ENCODE data around the gene MYBPC2. TPM values are rescaled to one million over a fixed set of nuclear protein-coding genes. Genes with fewer than 3 reads are reported as not detected.

MYBPC2 gene
- polyA plus RNA-seq, 1 of the 3 experiments (the other 2 are of a cell fraction), result not detected

DNA sequence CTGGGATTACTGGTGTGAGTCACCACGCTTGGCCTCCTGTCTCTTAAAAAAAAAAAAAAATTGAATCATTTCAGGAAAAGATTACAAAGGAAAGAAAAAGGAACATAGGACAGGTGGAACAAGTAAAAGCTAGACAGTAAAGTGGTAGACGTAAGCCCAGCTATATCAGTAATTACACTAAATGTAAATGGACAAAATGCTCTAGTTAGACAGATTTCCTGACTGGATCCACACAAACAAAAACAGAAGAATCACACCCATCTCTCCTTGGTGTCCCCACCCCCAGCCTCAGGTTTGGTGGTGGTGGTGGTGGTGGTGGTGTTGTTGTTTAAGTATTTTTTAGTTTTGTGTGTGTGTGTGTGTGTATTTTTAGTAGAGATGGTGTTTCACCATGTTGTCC lies 20.3 kb upstream of the MYBPC2 start:
- TF ChIP-seq RAD21 (IDR thresholded peaks at IDR 0.05; ENCODE audit: low read length) (no peak), SMC3 (IDR thresholded peaks at IDR 0.05; ENCODE audit: low read depth, low read length) (no peak)
- Histone ChIP-seq H2AFZ (ENCODE audit: low read depth) (no peak overlapping the region), H3K9me3 (no peaks in the 10 kb centered on the region), H3K27me3 (ENCODE audit: insufficient read depth) (no peaks in the 10 kb centered on the region), H3K9ac (no peak overlapping the region), H3K9me2 (no peaks in the 10 kb centered on the region), H3K4me3 (ENCODE audit: low read depth in 2 of 2, low read length in 1 of 2) (no peak overlapping the region), H3K4me1 (ENCODE audit: control insufficient read depth in 1 of 2, insufficient read depth in 2 of 2, low read depth in 1 of 2, low read length in 1 of 2) (no peaks in the 10 kb centered on the region; a peak in 1 of 4 replicates), H3K36me3 (replicated peaks in 1 of 2; ENCODE audit: control insufficient read depth in 1 of 2, insufficient read depth in 2 of 2, low read length in 1 of 2) (no peaks in the 10 kb centered on the region), H3K27ac (ENCODE audit: low read depth in 2 of 2, low read length in 1 of 2) (no peak overlapping the region), H3K4me2 (no peak overlapping the region), H3F3A (replicated peaks; ENCODE audit: insufficient read depth) (no peaks in the 10 kb centered on the region), H3K79me2 (ENCODE audit: insufficient read depth) (no peaks in the 10 kb centered on the region), H4K20me1 (ENCODE audit: insufficient read depth) (no peaks in the 10 kb centered on the region)
- WGBS (ENCODE audit: low lambda C conversion rate), result 93% methylated on average over 2 of the region's 2 CpGs
- POLR2A ChIA-PET, result no interaction called here
- DNase-seq, result no peak
- CTCF ChIA-PET, result interaction anchor here (0.9 to 1.2 kb wide), 2 partner anchors 10 to 43 kb away, joined by 3 to 4 read pairs; no protein-coding TSS in a partner anchor

DNA sequence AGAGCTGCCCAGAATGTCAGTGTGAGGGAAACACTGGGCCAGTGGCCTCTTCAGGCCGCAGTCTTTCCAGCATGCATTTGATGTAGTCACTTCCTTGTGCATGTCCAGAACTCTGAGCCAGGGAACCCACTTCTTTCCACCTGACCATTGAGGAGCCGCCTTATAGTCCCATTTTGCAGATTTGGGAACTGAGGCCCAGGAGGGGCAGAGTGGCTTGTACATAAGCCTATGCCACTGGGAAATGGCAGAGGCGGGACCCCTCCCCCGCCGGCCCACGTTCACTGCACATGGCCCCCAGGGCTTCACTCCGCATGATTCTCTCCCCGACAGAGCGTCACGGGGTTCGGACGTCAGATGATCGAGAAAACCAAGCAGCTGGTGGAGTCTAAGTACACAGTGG lies 19.6 kb upstream of the MYBPC2 start:
- Histone ChIP-seq H3K79me2 (ENCODE audit: insufficient read depth) (no peaks in the 10 kb centered on the region), H3K27me3 (ENCODE audit: insufficient read depth) (no peaks in the 10 kb centered on the region), H3K9me2 (no peaks in the 10 kb centered on the region), H2AFZ (ENCODE audit: low read depth) (no peak overlapping the region), H3K4me3 (ENCODE audit: low read depth in 2 of 2, low read length in 1 of 2) (no peak overlapping the region), H3K4me2 (no peak overlapping the region), H4K20me1 (ENCODE audit: insufficient read depth) (no peaks in the 10 kb centered on the region), H3K4me1 (ENCODE audit: control insufficient read depth in 1 of 2, insufficient read depth in 2 of 2, low read depth in 1 of 2, low read length in 1 of 2) (no peaks in the 10 kb centered on the region; a peak in 1 of 4 replicates), H3K36me3 (replicated peaks in 1 of 2; ENCODE audit: control insufficient read depth in 1 of 2, insufficient read depth in 2 of 2, low read length in 1 of 2) (no peaks in the 10 kb centered on the region), H3K9me3 (no peaks in the 10 kb centered on the region), H3F3A (replicated peaks; ENCODE audit: insufficient read depth) (no peaks in the 10 kb centered on the region), H3K27ac (ENCODE audit: low read depth in 2 of 2, low read length in 1 of 2) (no peak overlapping the region), H3K9ac (no peak overlapping the region)
- TF ChIP-seq FOSL2 (IDR thresholded peaks at IDR 0.05; ENCODE audit: borderline replicate concordance, low read depth), result no peak
- TF ChIP-seq GATA2 (CRISPR knock-in tag; IDR thresholded peaks at IDR 0.05), result no peak
- no peak for TF ChIP-seq SMC3 (IDR thresholded peaks at IDR 0.05; ENCODE audit: low read depth, low read length)
- TF ChIP-seq, protein P1, sequence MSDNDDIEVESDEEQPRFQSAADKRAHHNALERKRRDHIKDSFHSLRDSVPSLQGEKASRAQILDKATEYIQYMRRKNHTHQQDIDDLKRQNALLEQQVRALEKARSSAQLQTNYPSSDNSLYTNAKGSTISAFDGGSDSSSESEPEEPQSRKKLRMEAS (IDR thresholded peaks at IDR 0.05; ENCODE audit: low read depth), result no peak
- TF ChIP-seq TCF12 (IDR thresholded peaks at IDR 0.05), result no peak
- no peak for TF ChIP-seq FOXJ3 (CRISPR knock-in tag; IDR thresholded peaks at IDR 0.05)
- no peak for TF ChIP-seq RAD21 (IDR thresholded peaks at IDR 0.05; ENCODE audit: low read length)
- TF ChIP-seq, protein P2, sequence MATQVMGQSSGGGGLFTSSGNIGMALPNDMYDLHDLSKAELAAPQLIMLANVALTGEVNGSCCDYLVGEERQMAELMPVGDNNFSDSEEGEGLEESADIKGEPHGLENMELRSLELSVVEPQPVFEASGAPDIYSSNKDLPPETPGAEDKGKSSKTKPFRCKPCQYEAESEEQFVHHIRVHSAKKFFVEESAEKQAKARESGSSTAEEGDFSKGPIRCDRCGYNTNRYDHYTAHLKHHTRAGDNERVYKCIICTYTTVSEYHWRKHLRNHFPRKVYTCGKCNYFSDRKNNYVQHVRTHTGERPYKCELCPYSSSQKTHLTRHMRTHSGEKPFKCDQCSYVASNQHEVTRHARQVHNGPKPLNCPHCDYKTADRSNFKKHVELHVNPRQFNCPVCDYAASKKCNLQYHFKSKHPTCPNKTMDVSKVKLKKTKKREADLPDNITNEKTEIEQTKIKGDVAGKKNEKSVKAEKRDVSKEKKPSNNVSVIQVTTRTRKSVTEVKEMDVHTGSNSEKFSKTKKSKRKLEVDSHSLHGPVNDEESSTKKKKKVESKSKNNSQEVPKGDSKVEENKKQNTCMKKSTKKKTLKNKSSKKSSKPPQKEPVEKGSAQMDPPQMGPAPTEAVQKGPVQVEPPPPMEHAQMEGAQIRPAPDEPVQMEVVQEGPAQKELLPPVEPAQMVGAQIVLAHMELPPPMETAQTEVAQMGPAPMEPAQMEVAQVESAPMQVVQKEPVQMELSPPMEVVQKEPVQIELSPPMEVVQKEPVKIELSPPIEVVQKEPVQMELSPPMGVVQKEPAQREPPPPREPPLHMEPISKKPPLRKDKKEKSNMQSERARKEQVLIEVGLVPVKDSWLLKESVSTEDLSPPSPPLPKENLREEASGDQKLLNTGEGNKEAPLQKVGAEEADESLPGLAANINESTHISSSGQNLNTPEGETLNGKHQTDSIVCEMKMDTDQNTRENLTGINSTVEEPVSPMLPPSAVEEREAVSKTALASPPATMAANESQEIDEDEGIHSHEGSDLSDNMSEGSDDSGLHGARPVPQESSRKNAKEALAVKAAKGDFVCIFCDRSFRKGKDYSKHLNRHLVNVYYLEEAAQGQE (IDR thresholded peaks at IDR 0.05; ENCODE audit: low read depth, low read length), result no peak
- no peak for TF ChIP-seq TAF1 (IDR thresholded peaks at IDR 0.05; ENCODE audit: borderline replicate concordance, low read depth, low read length)
- TF ChIP-seq NRF1 (IDR thresholded peaks at IDR 0.05; ENCODE audit: low read depth, low read length), result no peak
- TF ChIP-seq GABPA (IDR thresholded peaks at IDR 0.05; ENCODE audit: low read depth), result no peak
- no peak for TF ChIP-seq POLR2AphosphoS5 (IDR thresholded peaks at IDR 0.05; ENCODE audit: low read depth, low read length)
- no peak for TF ChIP-seq RFX5 (IDR thresholded peaks at IDR 0.05; ENCODE audit: low read length)
- CTCF ChIA-PET, result interaction anchor here (1.0 to 1.8 kb wide), 3 partner anchors 10 to 29 kb away, joined by 3 to 5 read pairs (median 4); partner anchors contain the start of gene POLD1
- DNase-seq, result no peak
- POLR2A ChIA-PET, result interaction anchor here (0.5 kb wide), 1 partner anchor 13 kb away, joined by 3 read pairs; no protein-coding TSS in a partner anchor
- 96% methylated on average over 13 of the region's 13 CpGs for WGBS (ENCODE audit: low lambda C conversion rate)

Measured in SK-N-SH (cell line).